HEK293 (cell line): Measurements from ENCODE around the gene RNF41.

ENCODE experiments used
- CTCF ChIA-PET: fragments of 350-600 bp; formaldehyde crosslinking; extraction: SDS; loops from one replicate; lab custom pipeline; 2021; ENCODE audit warnings: antibody characterized with exemption; lab: Yijun Ruan, JAX
- POLR2A ChIA-PET: fragments of 300-600 bp; formaldehyde crosslinking; extraction: SDS; loops from one replicate; lab custom pipeline; 2020; ENCODE audit warnings: antibody characterized with exemption, inconsistent platforms; lab: Yijun Ruan, JAX
- H3K27ac ChIP-seq: fragments of 200-500 bp; sonication (Bioruptor generic); 2 replicates; pipeline ENCODE4 v1.5.1; 2014; ENCODE audit warnings: low read depth, low read length, control low read depth, inconsistent platforms; ENCODE audit errors: extremely low read depth
- H3K36me3 ChIP-seq, 2 experiments: fragments of 200-500 bp in 1 of 2; sonication (Bioruptor generic) in 1 of 2; 1 replicate in 1 of 2; 2 replicates in 1 of 2; pipeline ENCODE4 v1.5.1; 2014 to 2017; ENCODE audit warnings: inconsistent platforms in 2 of 2, low read length in 2 of 2; ENCODE audit not compliant: control insufficient read depth in 2 of 2, insufficient read depth in 1 of 2
- H3K4me1 ChIP-seq: fragments of 200-500 bp; sonication (Bioruptor generic); 2 replicates; pipeline ENCODE4 v1.5.1; 2014; ENCODE audit warnings: mild to moderate bottlenecking, low read length, inconsistent platforms; ENCODE audit not compliant: control insufficient read depth, insufficient read depth
- H3K4me3 ChIP-seq: 2 replicates; pipeline ENCODE4 v1.5.1; 2011; ENCODE audit warnings: low read depth, mild to moderate bottlenecking, control low read depth, low read length, moderate library complexity
- H3K9me3 ChIP-seq: fragments of 200-500 bp; sonication (Bioruptor generic); 2 replicates; pipeline ENCODE4 v1.5.1; 2014; ENCODE audit warnings: low read depth, low read length, inconsistent platforms; ENCODE audit not compliant: control insufficient read depth, insufficient read depth
- HOXA7 ChIP-seq: sonication (generic); formaldehyde crosslinking; IDR thresholded peaks from 2 replicates; pipeline ENCODE4 v1.8.1; 2022; ENCODE audit warnings: missing genetic modification reagents, borderline replicate concordance
- IKZF3 ChIP-seq: fragments of 450-650 bp; IDR thresholded peaks from 2 replicates; pipeline ENCODE4 v1.5.0; 2018; ENCODE audit warnings: missing biosample characterization, mild to moderate bottlenecking, missing genetic modification characterization, moderate library complexity
- INSM2 ChIP-seq: fragments of 450-650 bp; formaldehyde crosslinking; IDR thresholded peaks from 2 replicates; pipeline ENCODE4 v1.5.1; 2016; ENCODE audit warnings: missing biosample characterization, missing genetic modification characterization
- KLF7 ChIP-seq: fragments of 450-650 bp; formaldehyde crosslinking; IDR thresholded peaks from 2 replicates; pipeline ENCODE4 v1.5.1; 2016; ENCODE audit warnings: missing biosample characterization, missing genetic modification characterization, borderline replicate concordance
- SCRT2 ChIP-seq: fragments of 450-650 bp; formaldehyde crosslinking; IDR thresholded peaks from 2 replicates; pipeline ENCODE4 v1.5.1; 2016; ENCODE audit warnings: missing biosample characterization, missing genetic modification characterization
- SP2 ChIP-seq: fragments of 450-650 bp; formaldehyde crosslinking; IDR thresholded peaks from 2 replicates; pipeline ENCODE4 v1.5.1; 2016; ENCODE audit warnings: missing biosample characterization, missing genetic modification characterization
- SP3 ChIP-seq: fragments of 450-650 bp; formaldehyde crosslinking; IDR thresholded peaks from 2 replicates; pipeline ENCODE4 v1.5.1; 2016; ENCODE audit warnings: missing biosample characterization, missing genetic modification characterization
- YY1 ChIP-seq: fragments of 450-650 bp; formaldehyde crosslinking; IDR thresholded peaks from 2 replicates; pipeline ENCODE4 v1.5.1; 2018; ENCODE audit warnings: missing biosample characterization, missing genetic modification characterization
- ZBTB48 ChIP-seq: fragments of 450-650 bp; formaldehyde crosslinking; IDR thresholded peaks from 2 replicates; pipeline ENCODE4 v1.5.1; 2016; ENCODE audit warnings: missing biosample characterization, missing genetic modification characterization
- ZNF140 ChIP-seq: fragments of 450-650 bp; formaldehyde crosslinking; IDR thresholded peaks from 2 replicates; pipeline ENCODE4 v1.5.1; 2016; ENCODE audit warnings: missing biosample characterization, missing genetic modification characterization
- ZNF223 ChIP-seq: fragments of 450-650 bp; formaldehyde crosslinking; IDR thresholded peaks from 2 replicates; pipeline ENCODE4 v1.5.1; 2016; ENCODE audit warnings: missing biosample characterization, missing genetic modification characterization
- ZNF239 ChIP-seq: fragments of 450-650 bp; formaldehyde crosslinking; IDR thresholded peaks from 2 replicates; pipeline ENCODE4 v1.5.1; 2016; ENCODE audit warnings: missing biosample characterization, missing genetic modification characterization
- ZNF341 ChIP-seq: fragments of 450-650 bp; formaldehyde crosslinking; IDR thresholded peaks from 2 replicates; pipeline ENCODE4; 2016; ENCODE audit warnings: low read depth, missing biosample characterization, missing genetic modification characterization
- ZNF350 ChIP-seq: fragments of 450-650 bp; formaldehyde crosslinking; IDR thresholded peaks from 2 replicates; pipeline ENCODE4 v1.5.0; 2017; ENCODE audit warnings: missing biosample characterization, mild to moderate bottlenecking, missing genetic modification characterization
- ZNF416 ChIP-seq: fragments of 450-650 bp; formaldehyde crosslinking; IDR thresholded peaks from 2 replicates; pipeline ENCODE4 v1.5.1; 2016; ENCODE audit warnings: missing biosample characterization, missing genetic modification characterization
- TF ChIP-seq, protein P1 (sequence below): fragments of 450-650 bp; formaldehyde crosslinking; IDR thresholded peaks from 2 replicates; pipeline ENCODE4 v1.5.1; 2016; ENCODE audit warnings: missing biosample characterization, missing genetic modification characterization

RNF41 gene

GRCh38 chr12:56242986-56243385, 21.3 kb upstream of the RNF41 start (continued):
- TF ChIP-seq KLF7 (no peak), ZNF416 (tag by site-specific recombination) (no peak), SCRT2 (tag by site-specific recombination) (no peak), YY1 (tag by site-specific recombination) (no peak), ZNF140 (tag by site-specific recombination) (no peak)

DNA sequence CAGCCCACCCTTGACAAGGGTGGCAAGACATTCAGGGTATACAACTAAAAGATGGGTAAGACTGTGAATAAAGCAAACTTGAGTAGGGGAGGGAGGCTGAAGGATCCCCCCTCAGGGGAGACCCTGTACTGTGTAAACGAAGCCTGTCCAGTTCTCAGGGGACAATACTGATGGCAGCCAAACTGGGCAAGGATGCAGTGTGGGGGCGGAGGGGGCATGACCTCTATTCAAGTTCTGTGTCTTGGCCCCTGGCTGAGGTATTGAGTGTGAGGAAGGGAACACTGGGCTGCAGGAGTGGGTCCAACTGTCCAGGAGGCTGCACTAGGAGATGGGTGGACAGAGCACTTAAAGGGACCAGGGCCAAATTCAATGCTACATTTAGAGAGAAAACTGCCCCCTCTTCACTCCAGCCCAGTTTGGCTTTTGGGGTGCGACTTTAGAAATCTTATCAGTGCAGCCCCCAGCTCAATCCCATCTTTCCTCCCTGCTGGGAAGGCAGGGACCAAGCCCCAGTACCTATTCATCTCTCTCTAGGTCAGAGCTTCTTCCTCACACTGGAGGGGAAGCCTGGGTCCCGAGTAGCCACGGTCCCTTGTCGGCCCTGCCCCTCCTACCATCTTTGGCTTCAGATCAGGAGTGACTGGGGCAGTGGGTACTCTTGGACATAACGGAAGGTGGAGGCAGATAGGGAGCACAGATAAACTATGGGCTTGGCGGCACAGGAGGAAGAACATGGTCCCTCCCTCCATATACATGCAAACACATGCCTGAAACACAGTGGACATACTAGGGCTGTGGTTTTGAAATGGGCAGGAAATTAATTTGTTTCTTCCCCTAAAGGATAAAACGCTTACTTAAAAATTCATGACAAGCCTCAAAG, 19.9 kb upstream of the RNF41 start:
- H3K9me3 ChIP-seq = no peaks in the 10 kb centered on the region
- H3K27ac ChIP-seq = no peak overlapping the region
- H3K36me3 ChIP-seq = peaks cover 12 to 91% of the 10 kb centered on the region in 2 experiments; a peak in 2 of 3 replicates
- ChIA-PET CTCF (no interaction called here), POLR2A (interaction anchor here (1.2 kb wide), 1 partner anchor 74 kb away, joined by 4 read pairs; the partner anchor contains the start of gene CNPY2)
- H3K4me1 ChIP-seq = no peaks in the 10 kb centered on the region
- H3K4me3 ChIP-seq = no peak overlapping the region
- TF ChIP-seq ZBTB48 (tag by site-specific recombination) (peak; percentile 72), ZNF239 (tag by site-specific recombination) (no peak)

GRCh38 chr12:56237552-56237951, 15.8 kb upstream of the RNF41 start:
- ChIA-PET CTCF (interaction anchor here (1.5 kb wide), 2 partner anchors 19 to 29 kb away, joined by 5 read pairs; partner anchors contain the start of gene COQ10A), POLR2A (no interaction called here)
- peaks cover 3 to 62% of the 10 kb centered on the region in 2 experiments; a peak in 2 of 3 replicates for H3K36me3 ChIP-seq
- H3K4me3 ChIP-seq = no peak overlapping the region
- TF ChIP-seq SP3 (tag by site-specific recombination) (no peak), HOXA7 (CRISPR knock-in tag) (no peak), INSM2 (tag by site-specific recombination) (no peak)
- TF ChIP-seq, protein P1, sequence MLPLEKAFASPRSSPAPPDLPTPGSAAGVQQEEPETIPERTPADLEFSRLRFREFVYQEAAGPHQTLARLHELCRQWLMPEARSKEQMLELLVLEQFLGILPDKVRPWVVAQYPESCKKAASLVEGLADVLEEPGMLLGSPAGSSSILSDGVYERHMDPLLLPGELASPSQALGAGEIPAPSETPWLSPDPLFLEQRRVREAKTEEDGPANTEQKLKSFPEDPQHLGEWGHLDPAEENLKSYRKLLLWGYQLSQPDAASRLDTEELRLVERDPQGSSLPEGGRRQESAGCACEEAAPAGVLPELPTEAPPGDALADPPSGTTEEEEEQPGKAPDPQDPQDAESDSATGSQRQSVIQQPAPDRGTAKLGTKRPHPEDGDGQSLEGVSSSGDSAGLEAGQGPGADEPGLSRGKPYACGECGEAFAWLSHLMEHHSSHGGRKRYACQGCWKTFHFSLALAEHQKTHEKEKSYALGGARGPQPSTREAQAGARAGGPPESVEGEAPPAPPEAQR = no peak
- no peak overlapping the region for H3K27ac ChIP-seq
- no peaks in the 10 kb centered on the region for H3K9me3 ChIP-seq
- no peaks in the 10 kb centered on the region for H3K4me1 ChIP-seq

DNA sequence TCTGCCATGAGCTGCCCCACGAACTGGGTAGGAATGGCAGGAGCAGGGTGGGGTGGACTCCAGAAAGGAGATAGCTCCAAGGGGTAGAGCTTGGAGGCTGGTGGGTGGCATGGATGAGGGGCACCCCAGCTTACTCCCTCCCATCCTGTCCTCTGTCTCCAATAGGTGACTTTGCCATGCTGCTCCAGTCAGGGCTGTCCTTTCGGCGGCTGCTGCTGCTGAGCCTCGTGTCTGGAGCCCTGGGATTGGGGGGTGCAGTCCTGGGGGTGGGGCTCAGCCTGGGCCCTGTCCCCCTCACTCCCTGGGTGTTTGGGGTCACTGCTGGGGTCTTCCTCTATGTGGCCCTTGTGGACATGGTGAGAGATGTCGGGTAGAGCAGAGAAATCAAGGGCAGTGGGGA, 15.3 kb upstream of the RNF41 start:
- Histone ChIP-seq H3K27ac (no peak overlapping the region), H3K4me1 (no peaks in the 10 kb centered on the region), H3K4me3 (no peak overlapping the region), H3K36me3 (peaks cover 0 to 56% of the 10 kb centered on the region in 2 experiments; a peak in 2 of 3 replicates), H3K9me3 (no peaks in the 10 kb centered on the region)
- TF ChIP-seq ZNF350 (tag by site-specific recombination) (no peak), SP2 (tag by site-specific recombination) (0 out of 2 replicates have a peak, but pooled peaks have one; percentile 8), ZNF341 (tag by site-specific recombination) (no peak), IKZF3 (tag by site-specific recombination) (no peak), ZNF223 (tag by site-specific recombination) (no peak), SP3 (tag by site-specific recombination) (no peak)
- ChIA-PET CTCF (interaction anchor here (0.6 to 1.5 kb wide), 3 partner anchors 20 to 336 kb away, joined by 3 to 5 read pairs (median 5); partner anchors contain the start of gene COQ10A), POLR2A (interaction anchor here (1.2 kb wide), 1 partner anchor 15 kb away, joined by 7 read pairs; the partner anchor contains the start of gene RNF41)
